K562 (cell line): ENCODE data around the gene VSIG10L. TPM values are rescaled to one million over a fixed set of nuclear protein-coding genes. Genes with fewer than 3 reads are reported as not detected.

Experiments used
- ATAC-seq: fragments of 200-7000 bp; cut with Tn5 transposase; 3 replicates; pipeline ENCODE4 v1.9.1; 2020; ENCODE audit warnings: moderate library complexity
- BruUV-seq: library from RNA; stranded (reverse); fragments of 400-500 nt; replicated peaks from 2 replicates; lab custom pipeline; 2021; lab: Mats Ljungman, UMichigan
- CTCF ChIA-PET: fragments of 300-600 bp; formaldehyde crosslinking; extraction: SDS; loops from one replicate; lab custom pipeline; 2021; ENCODE audit warnings: low intra/inter-chr PET ratio; lab: Yijun Ruan, JAX
- POLR2A ChIA-PET: fragments of 300-600, 350-650 bp; sonication (Branson Sonifier 250); formaldehyde crosslinking; extraction: SDS; loops from one replicate; lab custom pipeline; 2021; ENCODE audit warnings: antibody characterized with exemption, inconsistent platforms; lab: Yijun Ruan, JAX
- DNase-seq, 4 experiments: peaks; one replicate each; pipeline versions ENCODE4 v3.0.0 to v3.0.0-alpha.2; 2011 to 2018; ENCODE audit warnings: low spot score in 3 of 4, mixed read lengths in 3 of 4; ENCODE audit errors: extremely low read depth in 1 of 4
- FAIRE-seq: peaks from 2 replicates; lab custom pipeline; 2011; peaks lifted over from hg19 to GRCh38; lab: Jason Lieb, UNC
- H2AFZ ChIP-seq: 2 replicates; pipeline ENCODE4 v1.6.0; 2011; ENCODE audit warnings: low read depth, low read length, control low read depth, inconsistent platforms
- H3K27ac ChIP-seq: fragments of 200-600 bp; 3 replicates; pipeline ENCODE4 v1.8.0; 2011; ENCODE audit warnings: low read depth, mild to moderate bottlenecking, control low read depth, inconsistent platforms, low read length, moderate library complexity, mixed read lengths; ENCODE audit errors: extremely low read depth
- H3K27me3 ChIP-seq, 2 experiments: fragments of 300-600 bp in 1 of 2; 2 replicates in 1 of 2; 3 replicates in 1 of 2; pipeline versions ENCODE4 v1.6.0 to v1.8.0; 2011; ENCODE audit warnings: inconsistent platforms in 2 of 2, low read length in 2 of 2, mild to moderate bottlenecking in 1 of 2, mixed read lengths in 1 of 2, moderate library complexity in 1 of 2; ENCODE audit not compliant: control insufficient read depth in 2 of 2, insufficient read depth in 2 of 2
- H3K36me3 ChIP-seq: fragments of 300-600 bp; 3 replicates; pipeline ENCODE4 v1.8.0; 2011; ENCODE audit warnings: mild to moderate bottlenecking, low read length, inconsistent platforms; ENCODE audit not compliant: control insufficient read depth, insufficient read depth
- H3K4me1 ChIP-seq, 2 experiments: fragments of 200-600 bp in 1 of 2; replicated peaks in 1 of 2; 2 replicates in 1 of 2; 3 replicates in 1 of 2; pipeline versions ENCODE4 v1.5.1 to v1.8.0; 2011; ENCODE audit warnings: inconsistent platforms in 2 of 2, low read length in 2 of 2, mild to moderate bottlenecking in 1 of 2, mixed read lengths in 1 of 2, moderate library complexity in 1 of 2; ENCODE audit not compliant: control insufficient read depth in 2 of 2, insufficient read depth in 2 of 2
- H3K4me2 ChIP-seq: 2 replicates; pipeline ENCODE4 v1.6.1; 2011; ENCODE audit warnings: low read length, control low read depth, inconsistent platforms, mixed read lengths; ENCODE audit not compliant: insufficient read depth
- H3K4me3 ChIP-seq: fragments of 200-600 bp; sonication (generic), shearing (Covaris generic); 2 replicates; pipeline ENCODE4 v1.5.1; 2016; ENCODE audit warnings: control low read depth, inconsistent platforms
- H3K79me2 ChIP-seq: fragments of 200-600 bp; 3 replicates; pipeline ENCODE4 v1.8.0; 2011; ENCODE audit warnings: low read length, inconsistent platforms; ENCODE audit not compliant: control insufficient read depth, insufficient read depth
- H3K9ac ChIP-seq, 2 experiments: 2 replicates each; pipeline versions ENCODE4 v1.6.0 to v1.6.1; 2011; ENCODE audit warnings: low read depth in 2 of 2, low read length in 2 of 2, control low read depth in 1 of 2, inconsistent platforms in 1 of 2, mild to moderate bottlenecking in 1 of 2, mixed read lengths in 1 of 2; ENCODE audit not compliant: insufficient read depth in 1 of 2
- H3K9me1 ChIP-seq: one replicate; pipeline ENCODE4 v1.6.0; 2011; ENCODE audit warnings: inconsistent platforms, mild to moderate bottlenecking, low read length, moderate library complexity; ENCODE audit not compliant: control insufficient read depth, insufficient read depth
- H3K9me3 ChIP-seq: replicated peaks from 2 replicates; pipeline ENCODE4 v1.5.1; 2011; ENCODE audit warnings: low read depth, low read length, inconsistent platforms; ENCODE audit not compliant: control insufficient read depth, insufficient read depth
- H4K20me1 ChIP-seq: replicated peaks from 2 replicates; pipeline ENCODE4 v1.6.1; 2011; ENCODE audit warnings: low read length, inconsistent platforms, mixed read lengths; ENCODE audit not compliant: control insufficient read depth, insufficient read depth
- ADNP ChIP-seq: fragments of 200-800 bp; sonication (Bioruptor generic); IDR thresholded peaks from 2 replicates; pipeline ENCODE4 v1.6.1; 2016; ENCODE audit warnings: missing genetic modification characterization, missing compliant biosample characterization
- ATF1 ChIP-seq, 2 experiments: fragments of 450-650 bp in 1 of 2; IDR thresholded peaks; 2 replicates each; pipeline ENCODE4 v1.6.1; 2016; ENCODE audit warnings: missing compliant biosample characterization in 1 of 2, missing genetic modification characterization in 1 of 2
- HCFC1 ChIP-seq: IDR thresholded peaks from 2 replicates; pipeline ENCODE4 v1.6.1; 2012; ENCODE audit warnings: low read depth, low read length, improper control_type of control experiment
- KAT8 ChIP-seq: fragments of 450-650 bp; IDR thresholded peaks from 2 replicates; pipeline ENCODE4 v1.6.1; 2016; ENCODE audit warnings: low read depth, mild to moderate bottlenecking
- POLR2A ChIP-seq: fragments of 450-650 bp; conservative IDR thresholded peaks from 2 replicates; pipeline ENCODE4 v1.6.1; 2016
- POU5F1 ChIP-seq: fragments of 150-350 bp; IDR thresholded peaks from 2 replicates; pipeline ENCODE4 v1.6.1; 2014; ENCODE audit warnings: borderline replicate concordance, low read length, low read depth, mild to moderate bottlenecking; ENCODE audit not compliant: partially characterized antibody
- PRMT5 ChIP-seq: sonication (generic); formaldehyde crosslinking; IDR thresholded peaks from 2 replicates; pipeline ENCODE4 v1.5.0; 2020; ENCODE audit warnings: missing genetic modification reagents
- RBM39 ChIP-seq: fragments of 200-400 bp; formaldehyde crosslinking; optimal IDR thresholded peaks from 2 replicates; pipeline ENCODE3; 2018; ENCODE audit warnings: low read depth, low read length
- RERE ChIP-seq: sonication (generic); formaldehyde crosslinking; IDR thresholded peaks from 2 replicates; pipeline ENCODE4 v1.8.0; 2023; ENCODE audit warnings: missing genetic modification reagents, mild to moderate bottlenecking, borderline replicate concordance
- ZNF316 ChIP-seq: fragments of 450-650 bp; IDR thresholded peaks from 2 replicates; pipeline ENCODE4 v1.6.1; 2016
- ZNF609 ChIP-seq: sonication (generic); formaldehyde crosslinking; IDR thresholded peaks from 2 replicates; pipeline ENCODE4 v1.8.1; 2023; ENCODE audit warnings: missing genetic modification reagents, mild to moderate bottlenecking, borderline replicate concordance
- WGBS: fragments of 100-300 bp; shearing (Covaris generic); methylation state at CpG from one replicate; pipeline ENCODE4 v1.1.6; 2016; ENCODE audit warnings: low coverage, mixed read lengths; ENCODE audit not compliant: insufficient coverage; ENCODE audit errors: missing lambda C conversion rate; 5-methylcytosine and 5-hydroxymethylcytosine counted together
- in situ Hi-C: fragments of 300-500 bp; cut with MboI; formaldehyde crosslinking; loops from 4 replicates; pipeline ENCODE4 v1.15.0; 2018; ENCODE audit warnings: inconsistent platforms, mixed read lengths
- intact Hi-C: fragments of 100-400 bp; cut with micrococcal nuclease; formaldehyde crosslinking; loops from 2 replicates; pipeline ENCODE4 v1.14.2; 2022
- polyA plus RNA-seq, 8 experiments: library from polyadenylated mRNA; depleted of rRNA in 4 of 8; stranded (reverse) in 5 of 8; unstranded in 3 of 8; fragments of >200 nt; fragmentation: Nextera tagmentation in 2 of 8; fragmentation: Illumina TruSeq in 1 of 8; extraction: Ambion mirVana in 2 of 8; extraction: Trizol in 1 of 8; gene quantifications; 2 replicates each; pipeline versions ENCODE4 v1.2.1 to v1.2.3, GENCODE V29; 2011 to 2014; ENCODE audit warnings: inconsistent platforms in 1 of 8, missing spikeins in 1 of 8
- total RNA-seq, 7 experiments: library from RNA; depleted of rRNA in 6 of 7; stranded (reverse); fragments of >200 nt in 6 of 7; fragmentation: Illumina TruSeq in 2 of 7; extraction: Trizol in 2 of 7; gene quantifications; 2 replicates each; pipeline versions ENCODE4 v1.2.1 to v1.2.3, GENCODE V29; 2011 to 2021; ENCODE audit warnings: low replicate concordance in 1 of 7

VSIG10L gene
- total and polyA plus RNA-seq, 9 of the 15 experiments (the other 6 are each of a cell fraction or from before 2014, with no cell fraction given) = 1.1 to 7.6 (median 2.2) TPM

GRCh38 chr19:51338563-51339312 is 3.2 kb downstream of the VSIG10L start:
- Histone ChIP-seq H3K4me1 (peaks cover 26 to 41% of the 10 kb centered on the region in 2 experiments; a peak in 4 of 5 replicates), H3K27me3 (no peaks in the 10 kb centered on the region), H3K4me3 (peak overlapping the region; percentile 67), H3K4me2 (peak overlapping the region; percentile 99), H3K79me2 (no peaks in the 10 kb centered on the region), H3K9me3 (no peaks in the 10 kb centered on the region), H3K9me1 (no peaks in the 10 kb centered on the region), H3K27ac (peak overlapping the region; percentile 76), H3K36me3 (no peaks in the 10 kb centered on the region), H4K20me1 (no peaks in the 10 kb centered on the region), H2AFZ (peak overlapping the region; percentile 98), H3K9ac (peak overlapping the region; percentile 58 to 84)
- peak; percentile 86 for ATAC-seq
- POLR2A ChIA-PET = interaction anchor here (0.5 to 1.7 kb wide), 7 partner anchors 12 to 439 kb away, joined by 3 to 10 read pairs (median 3); no protein-coding TSS in a partner anchor
- CTCF ChIA-PET = interaction anchor here (0.6 to 2.4 kb wide), 8 partner anchors 56 to 445 kb away, joined by 3 to 14 read pairs (median 5); no protein-coding TSS in a partner anchor
- FAIRE-seq = peak; percentile 87
- 2% methylated on average over 23 of the region's 43 CpGs for WGBS
- in situ Hi-C loops (loop anchor here (5.0 kb wide), 1 partner anchor 324 kb away; no protein-coding TSS in a partner anchor), intact Hi-C loops (loop anchor here (1.0 to 5.0 kb wide), 7 partner anchors 28 to 469 kb away; partner anchors contain the start of gene ETFB)
- peak; percentile 87 to 94 (median 91) for DNase-seq
- BruUV-seq = no TSS peak
- TF ChIP-seq ADNP (tag) (no peak), ATF1 (CRISPR knock-in tag; IDR thresholded peaks at IDR 0.05) (no peak), ATF1 (tag; IDR thresholded peaks at IDR 0.05) (peak; percentile 41; the same call in 1 of the 2 replicates), PRMT5 (CRISPR knock-in tag) (no peak), RBM39 (no peak), ZNF609 (CRISPR knock-in tag) (no peak), POLR2A (no peak), POU5F1 (no peak), KAT8 (no peak), HCFC1 (0 out of 2 replicates have a peak, but pooled peaks have one; percentile 33), ZNF316 (0 out of 2 replicates have a peak, but pooled peaks have one; percentile 3), RERE (no peak)
